Measurements from ENCODE around the gene C9orf153.

C9orf153 gene

GRCh38 chr9:86186696-86187095 lies 72.8 kb downstream of the C9orf153 start (continued):
- TF ChIP-seq ARNTL (CRISPR knock-in tag; IDR thresholded peaks at IDR 0.05; ENCODE audit: borderline replicate concordance, low read depth): no peak
- TF ChIP-seq, protein P1, sequence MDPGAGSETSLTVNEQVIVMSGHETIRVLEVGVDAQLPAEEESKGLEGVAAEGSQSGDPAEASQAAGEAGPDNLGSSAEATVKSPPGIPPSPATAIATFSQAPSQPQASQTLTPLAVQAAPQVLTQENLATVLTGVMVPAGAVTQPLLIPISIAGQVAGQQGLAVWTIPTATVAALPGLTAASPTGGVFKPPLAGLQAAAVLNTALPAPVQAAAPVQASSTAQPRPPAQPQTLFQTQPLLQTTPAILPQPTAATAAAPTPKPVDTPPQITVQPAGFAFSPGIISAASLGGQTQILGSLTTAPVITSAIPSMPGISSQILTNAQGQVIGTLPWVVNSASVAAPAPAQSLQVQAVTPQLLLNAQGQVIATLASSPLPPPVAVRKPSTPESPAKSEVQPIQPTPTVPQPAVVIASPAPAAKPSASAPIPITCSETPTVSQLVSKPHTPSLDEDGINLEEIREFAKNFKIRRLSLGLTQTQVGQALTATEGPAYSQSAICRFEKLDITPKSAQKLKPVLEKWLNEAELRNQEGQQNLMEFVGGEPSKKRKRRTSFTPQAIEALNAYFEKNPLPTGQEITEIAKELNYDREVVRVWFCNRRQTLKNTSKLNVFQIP (CRISPR knock-in tag; IDR thresholded peaks at IDR 0.05; ENCODE audit: borderline replicate concordance, low read depth): no peak
- TF ChIP-seq, protein P2, sequence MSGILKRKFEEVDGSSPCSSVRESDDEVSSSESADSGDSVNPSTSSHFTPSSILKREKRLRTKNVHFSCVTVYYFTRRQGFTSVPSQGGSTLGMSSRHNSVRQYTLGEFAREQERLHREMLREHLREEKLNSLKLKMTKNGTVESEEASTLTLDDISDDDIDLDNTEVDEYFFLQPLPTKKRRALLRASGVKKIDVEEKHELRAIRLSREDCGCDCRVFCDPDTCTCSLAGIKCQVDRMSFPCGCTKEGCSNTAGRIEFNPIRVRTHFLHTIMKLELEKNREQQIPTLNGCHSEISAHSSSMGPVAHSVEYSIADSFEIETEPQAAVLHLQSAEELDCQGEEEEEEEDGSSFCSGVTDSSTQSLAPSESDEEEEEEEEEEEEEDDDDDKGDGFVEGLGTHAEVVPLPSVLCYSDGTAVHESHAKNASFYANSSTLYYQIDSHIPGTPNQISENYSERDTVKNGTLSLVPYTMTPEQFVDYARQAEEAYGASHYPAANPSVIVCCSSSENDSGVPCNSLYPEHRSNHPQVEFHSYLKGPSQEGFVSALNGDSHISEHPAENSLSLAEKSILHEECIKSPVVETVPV (CRISPR knock-in tag; IDR thresholded peaks at IDR 0.05): no peak
- TF ChIP-seq ESRRG (CRISPR knock-in tag; IDR thresholded peaks at IDR 0.05): no peak
- TF ChIP-seq PATZ1 (CRISPR knock-in tag; IDR thresholded peaks at IDR 0.05; ENCODE audit: borderline replicate concordance): no peak

DNA sequence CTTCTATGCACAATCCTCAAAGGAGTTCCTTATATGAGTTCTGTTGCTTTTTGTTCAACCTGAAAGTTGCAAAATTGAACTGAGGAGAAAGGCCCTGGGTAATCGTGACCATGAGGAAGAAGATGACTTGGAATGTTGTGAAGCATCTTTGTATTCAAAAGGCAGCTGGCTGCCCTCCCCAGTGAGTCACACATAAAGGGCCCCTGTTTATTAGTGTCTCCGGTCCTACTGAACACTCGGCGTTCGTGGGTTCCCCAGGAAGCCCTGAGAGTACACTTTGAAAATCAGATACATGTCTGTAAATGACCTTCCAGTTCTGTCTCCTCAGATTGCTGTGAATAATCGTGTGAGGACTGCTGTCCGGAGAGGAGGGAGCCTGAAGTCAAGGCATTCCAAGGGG lies 73.6 kb downstream of the C9orf153 start:
- no peak for ATAC-seq
- TF ChIP-seq, protein P2 (CRISPR knock-in tag; IDR thresholded peaks at IDR 0.05): no peak
- TF ChIP-seq TSHZ2 (CRISPR knock-in tag; IDR thresholded peaks at IDR 0.05) (no peak), RARB (CRISPR knock-in tag; IDR thresholded peaks at IDR 0.05) (no peak), ARNTL (CRISPR knock-in tag; IDR thresholded peaks at IDR 0.05; ENCODE audit: borderline replicate concordance, low read depth) (no peak), TCF4 (CRISPR knock-in tag; IDR thresholded peaks at IDR 0.05; ENCODE audit: borderline replicate concordance) (no peak), GLIS3 (CRISPR knock-in tag; IDR thresholded peaks at IDR 0.05) (no peak), BACH2 (CRISPR knock-in tag; IDR thresholded peaks at IDR 0.05; ENCODE audit: borderline replicate concordance) (no peak), SNAI2 (CRISPR knock-in tag; IDR thresholded peaks at IDR 0.05) (no peak), PPARA (CRISPR knock-in tag; IDR thresholded peaks at IDR 0.05; ENCODE audit: borderline replicate concordance) (no peak), ISL1 (CRISPR knock-in tag; IDR thresholded peaks at IDR 0.05) (no peak), ZFP3 (CRISPR knock-in tag; IDR thresholded peaks at IDR 0.05) (no peak)

- TF ChIP-seq TCF4 (CRISPR knock-in tag; IDR thresholded peaks at IDR 0.05; ENCODE audit: borderline replicate concordance) (no peak), ZNF8 (CRISPR knock-in tag; IDR thresholded peaks at IDR 0.05) (no peak), GLIS3 (CRISPR knock-in tag; IDR thresholded peaks at IDR 0.05) (no peak)
- ATAC-seq: no peak
Observed at GRCh38 chr9:86184138-86184524, 75.3 kb downstream of the C9orf153 start.

GRCh38 chr9:86183229-86184137 lies 76.0 kb downstream of the C9orf153 start:
- ATAC-seq: no peak
- TF ChIP-seq, protein P1 (CRISPR knock-in tag; IDR thresholded peaks at IDR 0.05; ENCODE audit: borderline replicate concordance, low read depth): no peak

Measured in SK-N-SH treated with all-trans-retinoic acid at 6 μM for 48 hours (cell line).